ENCODE measurements around the gene CHST5. TPM values are rescaled to one million over a fixed set of nuclear protein-coding genes. Genes with fewer than 3 reads are reported as not detected.

The CHST5 gene
- total and polyA plus RNA-seq, 2 experiments from 2014 or later, result not detected

DNA sequence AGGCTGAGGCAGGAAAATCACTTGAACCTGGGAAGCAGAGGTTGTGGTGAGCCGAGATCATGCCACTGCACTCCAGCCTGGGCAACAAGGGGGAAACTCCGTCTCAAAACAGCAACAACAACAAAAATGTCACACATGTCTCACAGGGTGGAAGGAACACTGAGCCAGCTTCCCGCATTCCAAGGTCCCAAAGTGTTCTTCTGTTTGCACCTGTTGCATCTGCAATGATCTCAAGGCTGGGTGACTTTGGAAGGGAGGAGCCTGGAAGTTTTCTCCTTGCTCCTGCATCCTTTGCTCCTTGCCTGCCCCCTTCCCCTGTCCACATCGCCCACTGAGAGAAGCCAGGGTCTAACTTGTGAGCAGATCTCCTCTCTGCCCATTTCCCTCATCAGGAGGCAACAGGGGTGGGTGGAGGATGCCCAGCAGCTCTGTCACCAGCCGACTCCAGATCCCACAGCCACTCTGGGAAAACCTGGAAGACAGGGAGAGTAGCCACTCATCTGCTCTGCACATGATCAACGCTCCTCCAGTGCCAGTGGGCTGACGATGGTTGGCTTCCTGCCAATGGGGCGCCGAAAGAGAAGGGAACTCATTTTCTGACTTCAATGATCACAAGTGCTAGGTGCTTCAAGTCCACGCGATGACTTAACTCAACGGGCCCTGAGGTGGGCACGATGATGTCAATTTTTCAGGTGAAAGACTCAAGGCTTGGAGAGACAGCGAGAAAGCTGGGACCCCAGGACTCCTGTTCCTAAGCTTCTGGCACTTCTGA lies 53.3 kb downstream of the CHST5 start:
- WGBS (ENCODE audit: low lambda C conversion rate, missing lambda C conversion rate), result 89% methylated on average over 13 of the region's 14 CpGs
- Histone ChIP-seq H3K27ac (no peak overlapping the region), H3K9me3 (ENCODE audit: low read depth) (no peaks in the 10 kb centered on the region), H4K20me1 (ENCODE audit: insufficient read depth, poor library complexity, severe bottlenecking) (no peaks in the 10 kb centered on the region), H3K4me3 (no peak overlapping the region), H3K27me3 (no peaks in the 10 kb centered on the region), H3K4me1 (ENCODE audit: insufficient read depth) (no peaks in the 10 kb centered on the region), H3K9me2 (replicated peaks; ENCODE audit: insufficient read depth) (no peaks in the 10 kb centered on the region), H3K36me3 (replicated peaks; ENCODE audit: insufficient read depth, low read depth) (no peaks in the 10 kb centered on the region), H3K4me2 (no peak overlapping the region), H3K79me2 (no peaks in the 10 kb centered on the region), H2AFZ (no peak overlapping the region)
- DNase-seq (ENCODE audit: low spot score), result no peak
- TF ChIP-seq, protein P1, sequence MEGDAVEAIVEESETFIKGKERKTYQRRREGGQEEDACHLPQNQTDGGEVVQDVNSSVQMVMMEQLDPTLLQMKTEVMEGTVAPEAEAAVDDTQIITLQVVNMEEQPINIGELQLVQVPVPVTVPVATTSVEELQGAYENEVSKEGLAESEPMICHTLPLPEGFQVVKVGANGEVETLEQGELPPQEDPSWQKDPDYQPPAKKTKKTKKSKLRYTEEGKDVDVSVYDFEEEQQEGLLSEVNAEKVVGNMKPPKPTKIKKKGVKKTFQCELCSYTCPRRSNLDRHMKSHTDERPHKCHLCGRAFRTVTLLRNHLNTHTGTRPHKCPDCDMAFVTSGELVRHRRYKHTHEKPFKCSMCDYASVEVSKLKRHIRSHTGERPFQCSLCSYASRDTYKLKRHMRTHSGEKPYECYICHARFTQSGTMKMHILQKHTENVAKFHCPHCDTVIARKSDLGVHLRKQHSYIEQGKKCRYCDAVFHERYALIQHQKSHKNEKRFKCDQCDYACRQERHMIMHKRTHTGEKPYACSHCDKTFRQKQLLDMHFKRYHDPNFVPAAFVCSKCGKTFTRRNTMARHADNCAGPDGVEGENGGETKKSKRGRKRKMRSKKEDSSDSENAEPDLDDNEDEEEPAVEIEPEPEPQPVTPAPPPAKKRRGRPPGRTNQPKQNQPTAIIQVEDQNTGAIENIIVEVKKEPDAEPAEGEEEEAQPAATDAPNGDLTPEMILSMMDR (IDR thresholded peaks at IDR 0.05; ENCODE audit: poor library complexity), result no peak
- TF ChIP-seq EZH2 (IDR thresholded peaks at IDR 0.05; ENCODE audit: borderline replicate concordance), result no peak
- no peak for TF ChIP-seq EZH2phosphoT487 (IDR thresholded peaks at IDR 0.05; ENCODE audit: low read depth, severe bottlenecking, unreplicated experiment)

DNA sequence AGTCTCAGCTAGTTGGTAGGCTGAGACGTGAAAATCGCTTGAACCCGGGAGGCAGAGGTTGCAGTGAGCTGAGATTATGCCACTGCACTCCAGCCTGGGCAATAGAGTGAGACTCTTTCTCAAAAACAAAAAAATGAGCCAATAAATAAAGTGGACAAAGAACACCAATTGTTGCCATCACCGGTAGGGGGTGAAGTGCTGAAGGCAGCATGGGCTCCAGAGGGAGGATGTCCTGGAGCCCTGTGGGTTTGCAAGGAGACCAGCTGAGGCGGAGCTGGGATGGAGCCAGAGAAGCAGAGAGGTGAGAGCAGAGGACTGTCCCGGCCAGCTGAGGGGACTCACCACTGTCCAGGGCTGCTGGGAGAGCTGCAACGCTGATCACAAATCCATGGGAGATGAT lies 54.4 kb downstream of the CHST5 start:
- no peak for DNase-seq (ENCODE audit: low spot score)
- Histone ChIP-seq H3K27ac (no peak overlapping the region), H2AFZ (no peak overlapping the region), H3K79me2 (no peaks in the 10 kb centered on the region), H3K4me1 (ENCODE audit: insufficient read depth) (no peaks in the 10 kb centered on the region), H3K9me2 (replicated peaks; ENCODE audit: insufficient read depth) (no peaks in the 10 kb centered on the region), H3K4me3 (no peak overlapping the region), H3K36me3 (replicated peaks; ENCODE audit: insufficient read depth, low read depth) (no peaks in the 10 kb centered on the region), H3K9me3 (ENCODE audit: low read depth) (no peaks in the 10 kb centered on the region), H3K4me2 (no peak overlapping the region), H3K27me3 (no peaks in the 10 kb centered on the region), H4K20me1 (ENCODE audit: insufficient read depth, poor library complexity, severe bottlenecking) (no peaks in the 10 kb centered on the region)
- WGBS (ENCODE audit: low lambda C conversion rate, missing lambda C conversion rate), result 92% methylated on average over 7 of the region's 7 CpGs
- no peak for TF ChIP-seq EZH2 (IDR thresholded peaks at IDR 0.05; ENCODE audit: borderline replicate concordance)
- TF ChIP-seq EZH2phosphoT487 (IDR thresholded peaks at IDR 0.05; ENCODE audit: low read depth, severe bottlenecking, unreplicated experiment), result no peak
- TF ChIP-seq, protein P1 (IDR thresholded peaks at IDR 0.05; ENCODE audit: poor library complexity), result no peak

DNA sequence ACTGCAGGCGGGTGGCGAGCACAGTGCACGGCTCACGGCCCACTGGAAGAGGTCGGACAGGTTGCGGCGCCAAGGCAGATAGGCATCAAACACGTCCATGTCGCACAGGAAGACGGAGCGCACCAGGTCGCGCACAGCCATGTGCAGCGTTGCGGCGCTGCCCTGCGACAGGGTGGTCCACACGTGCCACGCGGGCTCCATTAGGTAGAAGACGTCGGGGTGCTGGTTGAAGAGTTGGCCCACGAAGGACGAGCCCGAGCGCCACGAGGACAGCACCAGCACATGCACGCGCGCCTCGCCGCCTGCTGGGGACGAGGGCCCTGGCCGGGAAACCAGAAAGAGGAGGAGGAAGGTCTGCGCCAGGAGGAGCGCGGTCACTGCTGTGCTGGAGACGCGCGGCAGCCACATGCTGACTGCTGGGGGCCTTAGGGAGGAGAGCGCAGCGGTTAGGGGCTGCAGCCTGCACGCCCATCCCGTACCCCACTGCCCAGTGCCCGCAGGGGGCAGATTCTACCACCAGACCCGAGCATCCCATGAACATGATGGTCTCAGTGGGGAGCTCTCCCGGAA lies 56.4 kb downstream of the CHST5 start:
- TF ChIP-seq, protein P1 (IDR thresholded peaks at IDR 0.05; ENCODE audit: poor library complexity), result no peak
- TF ChIP-seq EZH2phosphoT487 (IDR thresholded peaks at IDR 0.05; ENCODE audit: low read depth, severe bottlenecking, unreplicated experiment) (no peak), EZH2 (IDR thresholded peaks at IDR 0.05; ENCODE audit: borderline replicate concordance) (no peak)
- no peak for DNase-seq (ENCODE audit: low spot score)
- no peaks in the 10 kb centered on the region for H3K4me1 ChIP-seq (ENCODE audit: insufficient read depth)
- no peak overlapping the region for H3K4me3 ChIP-seq
- no peak overlapping the region for H2AFZ ChIP-seq
- 97% methylated on average over 44 of the region's 47 CpGs for WGBS (ENCODE audit: low lambda C conversion rate, missing lambda C conversion rate)
- H3K9me2 ChIP-seq (replicated peaks; ENCODE audit: insufficient read depth), result no peaks in the 10 kb centered on the region
- no peak overlapping the region for H3K27ac ChIP-seq
- H4K20me1 ChIP-seq (ENCODE audit: insufficient read depth, poor library complexity, severe bottlenecking), result no peaks in the 10 kb centered on the region
- H3K9me3 ChIP-seq (ENCODE audit: low read depth), result no peaks in the 10 kb centered on the region
- no peaks in the 10 kb centered on the region for H3K36me3 ChIP-seq (replicated peaks; ENCODE audit: insufficient read depth, low read depth)
- no peak overlapping the region for H3K4me2 ChIP-seq
- no peaks in the 10 kb centered on the region for H3K27me3 ChIP-seq
- no peaks in the 10 kb centered on the region for H3K79me2 ChIP-seq

Other genes with a start within 250 kb of the CHST5 start
- 106 and 116 TPM in 2 replicates for gene CFDP1, start 102.6 kb downstream of the CHST5 start, total RNA-seq
- 97.1 and 114 TPM in 2 replicates for gene CFDP1, start 102.6 kb downstream of the CHST5 start, polyA plus RNA-seq
- 42.1 and 43.6 TPM in 2 replicates for gene TMEM170A, start 71.4 kb downstream of the CHST5 start, total RNA-seq
- gene TMEM170A, start 71.4 kb downstream of the CHST5 start, polyA plus RNA-seq, result 15.0 and 21.1 TPM in 2 replicates
- gene CHST6, start 40.7 kb downstream of the CHST5 start, total RNA-seq, result 0.32 and 0.33 TPM in 2 replicates
- gene CHST6, start 40.7 kb downstream of the CHST5 start, polyA plus RNA-seq, result 0.16 and 0.37 TPM in 2 replicates
- 5.4 and 14.2 TPM in 2 replicates for gene TMEM231, start 20.1 kb upstream of the CHST5 start, total RNA-seq
- 3.5 and 7.1 TPM in 2 replicates for gene TMEM231, start 20.1 kb upstream of the CHST5 start, polyA plus RNA-seq
- 106 and 143 TPM in 2 replicates for gene GABARAPL2, start 30.3 kb upstream of the CHST5 start, total RNA-seq
- gene GABARAPL2, start 30.3 kb upstream of the CHST5 start, polyA plus RNA-seq, result 211 and 232 TPM in 2 replicates
- gene ADAT1, start 87.2 kb upstream of the CHST5 start, total RNA-seq, result 29.5 and 37.9 TPM in 2 replicates
- gene ADAT1, start 87.2 kb upstream of the CHST5 start, polyA plus RNA-seq, result 16.1 and 21.2 TPM in 2 replicates
- 120 and 126 TPM in 2 replicates for gene KARS1, start 111.6 kb upstream of the CHST5 start, total RNA-seq
- 86.6 and 112 TPM in 2 replicates for gene KARS1, start 111.6 kb upstream of the CHST5 start, polyA plus RNA-seq
- 48.9 and 50.2 TPM in 2 replicates for gene TERF2IP, start 111.7 kb upstream of the CHST5 start, total RNA-seq
- 75.2 and 78.5 TPM in 2 replicates for gene TERF2IP, start 111.7 kb upstream of the CHST5 start, polyA plus RNA-seq
- not detected in 2 replicates for gene CPHXL2, start 140.9 kb upstream of the CHST5 start, total RNA-seq
- not detected in 2 replicates for gene CPHXL2, start 140.9 kb upstream of the CHST5 start, polyA plus RNA-seq
- gene DUXB, start 165.4 kb upstream of the CHST5 start, total RNA-seq, result not detected in 2 replicates
- gene DUXB, start 165.4 kb upstream of the CHST5 start, polyA plus RNA-seq, result not detected in 2 replicates
- gene CPHXL, start 190.4 kb upstream of the CHST5 start, total RNA-seq, result not detected in 2 replicates
- not detected in 2 replicates for gene CPHXL, start 190.4 kb upstream of the CHST5 start, polyA plus RNA-seq

All from hepatocyte (in vitro differentiated cells).